ENCODE results near the gene CEP112.

GRCh38 chr17:65864394-65864793 is 327.5 kb downstream of the CEP112 start:
- TF ChIP-seq CTCF (IDR thresholded peaks at IDR 0.05) (no peak), ZFX (IDR thresholded peaks at IDR 0.05; ENCODE audit: borderline replicate concordance) (no peak)
